Sciatic nerve (tissue), 2 donors: ENCODE data around the gene CALHM6. TPM values are rescaled to one million over a fixed set of nuclear protein-coding genes. Genes with fewer than 3 reads are reported as not detected.

Source experiments
- ATAC-seq: fragments of 200-7000 bp; cut with Tn5 transposase; one replicate; pipeline ENCODE4 v1.9.1; 2020; ENCODE audit warnings: mild to moderate bottlenecking, moderate library complexity
- DNase-seq: peaks from one replicate; pipeline ENCODE4 v3.0.0-alpha.2; 2020; ENCODE audit warnings: low spot score
- intact Hi-C: fragments of 100-400 bp; cut with DNase I; formaldehyde crosslinking; loops from one replicate; pipeline ENCODE4 v1.14.2; 2022
- total RNA-seq: library from RNA; stranded (reverse); fragmentation: NEBNext Ultra II Directional; extraction: Animal tissue kit (Norgen Biotek cat#: 25700); gene quantifications from one replicate; pipeline ENCODE4 v1.2.1, GENCODE V29; 2021
- donor health status: DM: no; HTN: no; CAD: no.
- donor health status: DM: no; HTN: no; CAD: no.

CALHM6 gene
- 5.5 TPM for total RNA-seq

GRCh38 chr6:116461331-116461931 is at the start of gene CALHM6:
CALHM6 (plus strand) TSS chr6:116461375; CDS start chr6:116461930, 555 bp downstream.
- ATAC-seq (peak; percentile 29), DNase-seq (no peak)
- intact Hi-C loops, result no loop called here

- ATAC-seq (peak; percentile 83), DNase-seq (no peak)
- intact Hi-C loops, result no loop called here
These were observed 48.9 kb upstream of the CALHM6 start for GRCh38 chr6:116412270-116412669.

GRCh38 chr6:116413357-116413756 is 47.8 kb upstream of the CALHM6 start:
- no peak for ATAC-seq
- DNase-seq, result no peak
- intact Hi-C loops, result no loop called here

- DNase-seq (no peak), ATAC-seq (no peak)
- intact Hi-C loops, result loop anchor here (5.0 kb wide), 1 partner anchor 985 kb away; no protein-coding TSS in a partner anchor
These were observed 43.5 kb upstream of the CALHM6 start for GRCh38 chr6:116417661-116418060.

GRCh38 chr6:116419069-116419786 is 41.9 kb upstream of the CALHM6 start:
- intact Hi-C loops, result loop anchor here (5.0 kb wide), 1 partner anchor 983 kb away; no protein-coding TSS in a partner anchor
- DNase-seq (no peak), ATAC-seq (no peak)

GRCh38 chr6:116420341-116420740 is 40.8 kb upstream of the CALHM6 start:
- ATAC-seq, result no peak
- DNase-seq, result no peak
- intact Hi-C loops, result no loop called here

GRCh38 chr6:116422238-116422637 is 38.9 kb upstream of the CALHM6 start:
- intact Hi-C loops, result no loop called here
- ATAC-seq, result no peak

GRCh38 chr6:116424001-116424400 is 37.2 kb upstream of the CALHM6 start:
- DNase-seq (no peak), ATAC-seq (no peak)
- intact Hi-C loops, result no loop called here

More at GRCh38 chr6:116422238-116422637, 38.9 kb upstream of the CALHM6 start:
- no peak for DNase-seq

GRCh38 chr6:116426551-116426950 is 34.6 kb upstream of the CALHM6 start:
- no peak for ATAC-seq
- intact Hi-C loops, result no loop called here
- no peak for DNase-seq

GRCh38 chr6:116429111-116429510 is 32.1 kb upstream of the CALHM6 start:
- DNase-seq (no peak), ATAC-seq (no peak)
- intact Hi-C loops, result no loop called here

- intact Hi-C loops, result no loop called here
- DNase-seq (no peak), ATAC-seq (no peak)
These were observed 30.3 kb upstream of the CALHM6 start for GRCh38 chr6:116430860-116431259.

GRCh38 chr6:116431964-116432595 is 29.1 kb upstream of the CALHM6 start:
- ATAC-seq (no peak), DNase-seq (no peak)
- intact Hi-C loops, result no loop called here

GRCh38 chr6:116433206-116433712 is 27.9 kb upstream of the CALHM6 start:
- no peak for ATAC-seq
- DNase-seq, result no peak
- intact Hi-C loops, result no loop called here

GRCh38 chr6:116434056-116434725 is 27.0 kb upstream of the CALHM6 start:
- ATAC-seq (no peak), DNase-seq (no peak)
- intact Hi-C loops, result no loop called here

GRCh38 chr6:116436586-116436985 is 24.6 kb upstream of the CALHM6 start:
- ATAC-seq, result no peak
- intact Hi-C loops, result no loop called here
- DNase-seq, result no peak

GRCh38 chr6:116437656-116438055 is 23.5 kb upstream of the CALHM6 start:
- DNase-seq (no peak), ATAC-seq (no peak)
- intact Hi-C loops, result no loop called here

- DNase-seq (no peak), ATAC-seq (peak; percentile 31)
- intact Hi-C loops, result no loop called here
These were observed 22.4 kb upstream of the CALHM6 start for GRCh38 chr6:116438590-116439448.

- intact Hi-C loops, result no loop called here
- DNase-seq (no peak), ATAC-seq (peak; percentile 37)
These were observed 21.6 kb upstream of the CALHM6 start for GRCh38 chr6:116439522-116440051.
